Endometrium (tissue), 2 donors: ENCODE results near the gene TMC4.
"Not testable (repeated sequence)": the region's sequence is repeated elsewhere in the genome, so short reads cannot be mapped to it uniquely, and the experiment has no call there.

Source experiments
- FAIRE-seq: peaks from 2 replicates; lab custom pipeline; 2012; peaks lifted over from hg19 to GRCh38; lab: Jason Lieb, UNC
- donor health status: control.
- donor health status: control.

The TMC4 gene

GRCh38 chr19:54172471-54173358 is at the start of gene TMC4:
TSS of gene TMC4 (minus strand) at chr19:54173160. CDS start at chr19:54173117, 43 bp downstream.
- FAIRE-seq, result no peak

- FAIRE-seq, result not testable (repeated sequence)
Observed at GRCh38 chr19:54221947-54222346, 49.0 kb upstream of the TMC4 start.

- not testable (repeated sequence) for FAIRE-seq
Observed at GRCh38 chr19:54219702-54220101, 46.7 kb upstream of the TMC4 start.

GRCh38 chr19:54218960-54219661 is 46.2 kb upstream of the TMC4 start:
- FAIRE-seq, result no peak

GRCh38 chr19:54218259-54218658 is 45.3 kb upstream of the TMC4 start:
- no peak for FAIRE-seq

- not testable (repeated sequence) for FAIRE-seq
Observed at GRCh38 chr19:54217517-54218247, 44.7 kb upstream of the TMC4 start.

GRCh38 chr19:54216869-54217268 is 43.9 kb upstream of the TMC4 start:
- FAIRE-seq, result no peak

GRCh38 chr19:54214734-54215133 is 41.8 kb upstream of the TMC4 start:
- not testable (repeated sequence) for FAIRE-seq

GRCh38 chr19:54214217-54214616 is 41.3 kb upstream of the TMC4 start:
- not testable (repeated sequence) for FAIRE-seq

- FAIRE-seq, result no peak
Observed at GRCh38 chr19:54211235-54211634, 38.3 kb upstream of the TMC4 start.

- no peak for FAIRE-seq
Observed at GRCh38 chr19:54209811-54210494, 37.0 kb upstream of the TMC4 start.

GRCh38 chr19:54209058-54209810 is 36.3 kb upstream of the TMC4 start:
- no peak for FAIRE-seq

- no peak for FAIRE-seq
Observed at GRCh38 chr19:54208784-54209057, 35.8 kb upstream of the TMC4 start.

GRCh38 chr19:54207983-54208783 is 35.2 kb upstream of the TMC4 start:
- no peak for FAIRE-seq

GRCh38 chr19:54207676-54207982 is 34.7 kb upstream of the TMC4 start:
- FAIRE-seq, result no peak

- FAIRE-seq, result not testable (repeated sequence)
Observed at GRCh38 chr19:54207193-54207592, 34.2 kb upstream of the TMC4 start.

- no peak for FAIRE-seq
Observed at GRCh38 chr19:54206831-54207177, 33.8 kb upstream of the TMC4 start.

GRCh38 chr19:54206030-54206830 is 33.3 kb upstream of the TMC4 start:
- no peak for FAIRE-seq

- no peak for FAIRE-seq
Observed at GRCh38 chr19:54204767-54205468, 32.0 kb upstream of the TMC4 start.
